Endothelial cell of umbilical vein (primary cell): Measurements from ENCODE around the gene TUBGCP2. TPM values are rescaled to one million over a fixed set of nuclear protein-coding genes. Genes with fewer than 3 reads are reported as not detected.

Experiments
- BruUV-seq: library from RNA; stranded (reverse); fragments of 400-500 nt; replicated peaks from 2 replicates; lab custom pipeline; 2021; lab: Mats Ljungman, UMichigan
- CTCF ChIA-PET: fragments of 300-600, 350-600 bp; sonication (Branson Sonifier 250); formaldehyde crosslinking; loops from one replicate; lab custom pipeline; 2021; ENCODE audit warnings: antibody characterized with exemption, inconsistent platforms; lab: Charles Lee
- POLR2A ChIA-PET: fragments of 300-600, 350-600 bp; sonication (Branson Sonifier 250); formaldehyde crosslinking; loops from one replicate; lab custom pipeline; 2021; ENCODE audit warnings: antibody characterized with exemption, inconsistent platforms; lab: Charles Lee
- DNase-seq: peaks from one replicate; pipeline ENCODE4 v3.0.0-alpha.2; 2011; ENCODE audit warnings: low read depth, low spot score
- FAIRE-seq: peaks from 2 replicates; lab custom pipeline; 2011; peaks lifted over from hg19 to GRCh38; lab: Jason Lieb, UNC
- H2AFZ ChIP-seq: 2 replicates; pipeline ENCODE4 v1.6.0; 2012; ENCODE audit warnings: low read depth, low read length, control low read depth, inconsistent platforms
- H3K27ac ChIP-seq: 2 replicates; pipeline ENCODE4 v1.5.1; 2011; ENCODE audit warnings: low read depth, mild to moderate bottlenecking, control low read depth, low read length, moderate library complexity; ENCODE audit not compliant: insufficient read depth
- H3K27me3 ChIP-seq, 2 experiments: 2 replicates each; pipeline versions ENCODE4 v1.6.0 to v1.6.1; 2011; ENCODE audit warnings: low read length in 2 of 2, mixed read lengths in 1 of 2; ENCODE audit not compliant: control insufficient read depth in 2 of 2, insufficient read depth in 2 of 2
- H3K36me3 ChIP-seq, 2 experiments: 2 replicates in 1 of 2; 3 replicates in 1 of 2; pipeline ENCODE4 v1.5.1; 2011; ENCODE audit warnings: low read length in 2 of 2, mild to moderate bottlenecking in 1 of 2, moderate library complexity in 1 of 2; ENCODE audit not compliant: control insufficient read depth in 2 of 2, insufficient read depth in 2 of 2; ENCODE audit errors: extremely low read depth in 1 of 2
- H3K4me1 ChIP-seq: 3 replicates; pipeline ENCODE4 v1.5.1; 2011; ENCODE audit warnings: mild to moderate bottlenecking, low read length; ENCODE audit not compliant: control insufficient read depth, insufficient read depth; ENCODE audit errors: extremely low read depth
- H3K4me2 ChIP-seq: 2 replicates; pipeline ENCODE4 v1.6.1; 2011; ENCODE audit warnings: low read length, control low read depth, mixed read lengths; ENCODE audit not compliant: insufficient read depth
- H3K4me3 ChIP-seq, 3 experiments: fragments of 200-600 bp in 1 of 3; sonication (generic), shearing (Covaris generic) in 1 of 3; replicated peaks in 1 of 3; 2 replicates each; pipeline ENCODE4 v1.5.1; 2011 to 2016; ENCODE audit warnings: control low read depth in 3 of 3, low read length in 3 of 3, mild to moderate bottlenecking in 2 of 3, inconsistent platforms in 1 of 3, low read depth in 1 of 3, moderate library complexity in 1 of 3; ENCODE audit not compliant: insufficient read depth in 1 of 3
- H3K79me2 ChIP-seq: 2 replicates; pipeline ENCODE4 v1.6.0; 2012; ENCODE audit warnings: low read length, inconsistent platforms; ENCODE audit not compliant: control insufficient read depth, insufficient read depth
- H3K9ac ChIP-seq: replicated peaks from 2 replicates; pipeline ENCODE3; 2011; ENCODE audit warnings: low read length, control low read depth; ENCODE audit not compliant: insufficient read depth; ENCODE audit errors: extremely low read depth
- H3K9me1 ChIP-seq: replicated peaks from 3 replicates; pipeline ENCODE4 v1.6.0; 2011; ENCODE audit warnings: mild to moderate bottlenecking, low read length; ENCODE audit not compliant: control insufficient read depth, insufficient read depth; ENCODE audit errors: extremely low read depth
- H3K9me3 ChIP-seq: replicated peaks from 2 replicates; pipeline ENCODE4 v1.5.1; 2012; ENCODE audit warnings: low read length, inconsistent platforms; ENCODE audit not compliant: control insufficient read depth, insufficient read depth
- H4K20me1 ChIP-seq: replicated peaks from 2 replicates; pipeline ENCODE3; 2011; ENCODE audit warnings: mild to moderate bottlenecking, low read length; ENCODE audit not compliant: control insufficient read depth, insufficient read depth; ENCODE audit errors: extremely low read depth
- CTCF ChIP-seq, 2 donors: IDR thresholded peaks; 1 replicate in 1 of 2; 2 replicates in 1 of 2; pipeline ENCODE4 v1.5.1; 2011; ENCODE audit warnings: low read length in 2 of 2, mild to moderate bottlenecking in 2 of 2, moderate library complexity in 2 of 2, control low read depth in 1 of 2, inconsistent platforms in 1 of 2, low read depth in 1 of 2; ENCODE audit not compliant: insufficient read depth in 1 of 2; ENCODE audit errors: extremely low read depth in 1 of 2
- EZH2 ChIP-seq: IDR thresholded peaks from 2 replicates; pipeline ENCODE4 v1.6.1; 2012; ENCODE audit warnings: borderline replicate concordance, low read depth, mild to moderate bottlenecking, moderate library complexity, low read length, inconsistent platforms; ENCODE audit not compliant: severe bottlenecking
- FOS ChIP-seq: IDR thresholded peaks from 2 replicates; pipeline ENCODE4 v1.6.1; 2011; ENCODE audit warnings: mild to moderate bottlenecking, low read length, moderate library complexity, borderline replicate concordance; ENCODE audit not compliant: insufficient read depth
- GATA2 ChIP-seq: IDR thresholded peaks from 2 replicates; pipeline ENCODE4 v1.7.0; 2011; ENCODE audit warnings: low read depth, mild to moderate bottlenecking, moderate library complexity, mixed read lengths, low read length; ENCODE audit not compliant: insufficient read length, insufficient read depth
- JUN ChIP-seq: IDR thresholded peaks from 2 replicates; pipeline ENCODE4 v1.6.1; 2011; ENCODE audit warnings: borderline replicate concordance, low read depth; ENCODE audit not compliant: insufficient read length, insufficient read depth
- MAX ChIP-seq: IDR thresholded peaks from 2 replicates; pipeline ENCODE4 v1.6.1; 2011; ENCODE audit not compliant: insufficient read depth, insufficient read length
- MYC ChIP-seq: IDR thresholded peaks from one replicate; pipeline ENCODE4 v1.6.1; 2011; ENCODE audit warnings: mild to moderate bottlenecking, low read depth, low read length
- POLR2A ChIP-seq: IDR thresholded peaks from 2 replicates; pipeline ENCODE4 v1.6.1; 2012; ENCODE audit warnings: low read depth, mild to moderate bottlenecking, control low read depth, low read length
- POLR2AphosphoS5 ChIP-seq: IDR thresholded peaks from 2 replicates; pipeline ENCODE4 v1.6.1; 2012; ENCODE audit warnings: low read depth, mild to moderate bottlenecking, control low read depth, low read length, moderate library complexity; ENCODE audit not compliant: insufficient read depth
- dilution Hi-C: fragments of 300-500 bp; cut with MboI; formaldehyde crosslinking; loops from one replicate; pipeline ENCODE4 v1.15.0; 2019; ENCODE audit warnings: low sequenced_read_pairs; ENCODE audit not compliant: extremely low pct_ligation_motif_present
- intact Hi-C: fragments of 100-400 bp; cut with micrococcal nuclease; formaldehyde crosslinking; loops from one replicate; pipeline ENCODE4 v1.10.0; 2022
- polyA plus RNA-seq, 4 experiments: library from polyadenylated mRNA; depleted of rRNA in 3 of 4; stranded (reverse) in 3 of 4; unstranded in 1 of 4; fragments of >200 nt; gene quantifications; 2 replicates each; pipeline versions ENCODE4 v1.2.1 to v1.2.3, GENCODE V29; 2011 to 2012; ENCODE audit warnings: missing spikeins in 1 of 4
- total RNA-seq: library from RNA; stranded (reverse); gene quantifications from 2 replicates; pipeline ENCODE4 v1.2.3, GENCODE V29; 2021

Gene TUBGCP2
- total and polyA plus RNA-seq, 2 donors (not counting 3 experiments of a cell fraction or from before 2014, with no cell fraction given), result 37.1 to 53.1 TPM

- FAIRE-seq (no peak), DNase-seq (no peak)
- H3K27me3 ChIP-seq, result peaks cover 0 to 2% of the 10 kb centered on the region in 2 experiments
- ChIA-PET POLR2A (no interaction called here), CTCF (interaction anchor here (0.9 kb wide), 1 partner anchor 14 kb away, joined by 3 read pairs; no protein-coding TSS in a partner anchor)
- H2AFZ ChIP-seq, result no peak overlapping the region
- H3K27ac ChIP-seq, result no peak overlapping the region
- dilution Hi-C loops (no loop called here), intact Hi-C loops (no loop called here)
- no peaks in the 10 kb centered on the region for H3K9me1 ChIP-seq
- no peaks in the 10 kb centered on the region for H3K9me3 ChIP-seq
- H3K79me2 ChIP-seq, result no peaks in the 10 kb centered on the region
- TF ChIP-seq MYC (no peak), FOS (no peak), CTCF (IDR thresholded peaks at IDR 0.05; ENCODE audit: extremely low read depth in 1 of 2, insufficient read depth in 1 of 2, low read depth in 1 of 2, low read length in 2 of 2) (no peak), JUN (no peak), EZH2 (no peak), GATA2 (no peak), MAX (no peak), POLR2A (no peak), POLR2AphosphoS5 (no peak)
- no peak overlapping the region for H3K4me2 ChIP-seq
- BruUV-seq, result no TSS peak
- no peak overlapping the region for H3K4me3 ChIP-seq
- no peak overlapping the region for H3K9ac ChIP-seq
- no peaks in the 10 kb centered on the region for H3K4me1 ChIP-seq
- H3K36me3 ChIP-seq, result no peaks in the 10 kb centered on the region
- no peaks in the 10 kb centered on the region for H4K20me1 ChIP-seq
Observed at GRCh38 chr10:133270773-133271297, 37.8 kb downstream of the TUBGCP2 start.
